GM12878 (cell line): Measurements from ENCODE around the gene ZNF552. TPM values are rescaled to one million over a fixed set of nuclear protein-coding genes. Genes with fewer than 3 reads are reported as not detected.

Experiments
- ATAC-seq: fragments of 200-7000 bp; cut with Tn5 transposase; 3 replicates; pipeline ENCODE4 v1.9.1; 2020; ENCODE audit warnings: mild to moderate bottlenecking, moderate library complexity
- BruUV-seq: library from RNA; stranded (reverse); fragments of 400-500 nt; replicated peaks from 2 replicates; lab custom pipeline; 2021; lab: Mats Ljungman, UMichigan
- CTCF ChIA-PET: fragments of 300-600 bp; sonication (Branson Sonifier 250); formaldehyde crosslinking; extraction: SDS; loops from one replicate; lab custom pipeline; 2021; ENCODE audit warnings: inconsistent platforms; lab: Yijun Ruan, JAX
- POLR2A ChIA-PET: fragments of 350-600 bp; formaldehyde crosslinking; extraction: SDS; loops from one replicate; lab custom pipeline; 2021; ENCODE audit warnings: inconsistent platforms; lab: Charles Lee
- RAD21 ChIA-PET: fragments of 300-600 bp; sonication (Branson Sonifier 250); formaldehyde crosslinking; loops from one replicate; lab custom pipeline; 2023; ENCODE audit warnings: antibody characterized with exemption; ENCODE audit not compliant: unreplicated experiment; lab: Charles Lee
- SMC1A ChIA-PET: fragments of 300-600 bp; sonication (Branson Sonifier 250); formaldehyde crosslinking; loops from one replicate; lab custom pipeline; 2023; ENCODE audit not compliant: unreplicated experiment, uncharacterized antibody; lab: Charles Lee
- DNase-seq: peaks from one replicate; pipeline ENCODE4 v3.0.0-alpha.2; 2011; ENCODE audit warnings: low read depth, low spot score
- FAIRE-seq: peaks from 3 replicates; lab custom pipeline; 2011; peaks lifted over from hg19 to GRCh38; lab: Jason Lieb, UNC
- H2AFZ ChIP-seq: 2 replicates; pipeline ENCODE4 v1.6.0; 2011; ENCODE audit warnings: low read depth, low read length, control low read depth; ENCODE audit not compliant: control insufficient read depth
- H3K27ac ChIP-seq: 2 replicates; pipeline ENCODE4 v1.5.1; 2011; ENCODE audit warnings: control low read depth; ENCODE audit not compliant: control insufficient read depth, insufficient read depth
- H3K27me3 ChIP-seq, 2 experiments: replicated peaks in 1 of 2; 2 replicates each; pipeline versions ENCODE4 v1.6.0 to v1.6.1; 2011; ENCODE audit warnings: low read length in 1 of 2; ENCODE audit not compliant: control insufficient read depth in 2 of 2, insufficient read depth in 2 of 2
- H3K36me3 ChIP-seq, 2 experiments: 2 replicates each; pipeline ENCODE4 v1.5.1; 2011; ENCODE audit warnings: low read length in 1 of 2; ENCODE audit not compliant: control insufficient read depth in 2 of 2, insufficient read depth in 2 of 2
- H3K4me1 ChIP-seq: 2 replicates; pipeline ENCODE4 v1.6.1; 2011; ENCODE audit warnings: mild to moderate bottlenecking, low read length, moderate library complexity, mixed read lengths; ENCODE audit not compliant: control insufficient read depth, insufficient read depth
- H3K4me2 ChIP-seq: 2 replicates; pipeline ENCODE4 v1.6.0; 2011; ENCODE audit warnings: control low read depth; ENCODE audit not compliant: control insufficient read depth, insufficient read depth
- H3K4me3 ChIP-seq: fragments of 200-600 bp; sonication (generic); 2 replicates; pipeline ENCODE4 v1.5.1; 2016
- H3K79me2 ChIP-seq: 2 replicates; pipeline ENCODE4 v1.6.0; 2011; ENCODE audit warnings: low read length; ENCODE audit not compliant: control insufficient read depth, insufficient read depth
- H3K9ac ChIP-seq: 2 replicates; pipeline ENCODE4 v1.8.0; 2011; ENCODE audit warnings: low read length, control low read depth, mixed read lengths; ENCODE audit not compliant: control insufficient read depth, insufficient read depth
- H3K9me3 ChIP-seq: replicated peaks from 3 replicates; pipeline ENCODE4 v1.5.1; 2011; ENCODE audit warnings: mild to moderate bottlenecking, low read length; ENCODE audit not compliant: control insufficient read depth, insufficient read depth
- H4K20me1 ChIP-seq: 2 replicates; pipeline ENCODE4 v1.6.0; 2011; ENCODE audit not compliant: control insufficient read depth, insufficient read depth
- BRCA1 ChIP-seq: IDR thresholded peaks from 2 replicates; pipeline ENCODE4 v1.6.1; 2011; ENCODE audit warnings: low read depth, low read length, improper control_type of control experiment
- EED ChIP-seq: sonication (generic); IDR thresholded peaks from 2 replicates; pipeline ENCODE4 v1.6.1; 2016; ENCODE audit warnings: antibody characterized with exemption, low read depth
- FOXM1 ChIP-seq: IDR thresholded peaks from 2 replicates; pipeline ENCODE4 v1.6.1; 2012; ENCODE audit warnings: low read depth, mild to moderate bottlenecking, inconsistent platforms, low read length, moderate library complexity
- KLF5 ChIP-seq: fragments of 450-650 bp; IDR thresholded peaks from 2 replicates; pipeline ENCODE4 v1.6.1; 2014; ENCODE audit warnings: mild to moderate bottlenecking; ENCODE audit not compliant: partially characterized antibody
- POLR2A ChIP-seq: IDR thresholded peaks from 2 replicates; pipeline ENCODE4 v1.6.1; 2011; ENCODE audit warnings: low read depth, mild to moderate bottlenecking, low read length
- POLR2AphosphoS5 ChIP-seq: IDR thresholded peaks from 2 replicates; pipeline ENCODE4 v1.6.1; 2011; ENCODE audit warnings: mild to moderate bottlenecking, low read length, inconsistent platforms
- SREBF2 ChIP-seq: IDR thresholded peaks from 2 replicates; pipeline ENCODE4 v1.6.1; 2012; ENCODE audit warnings: mild to moderate bottlenecking, low read length
- STAT3 ChIP-seq: IDR thresholded peaks from 2 replicates; pipeline ENCODE4 v1.6.1; 2011; ENCODE audit warnings: low read depth, low read length, improper control_type of control experiment
- YBX1 ChIP-seq: fragments of 450-650 bp; IDR thresholded peaks from 2 replicates; pipeline ENCODE4 v1.6.1; 2016; ENCODE audit warnings: antibody characterized with exemption
- ZNF217 ChIP-seq: fragments of 450-650 bp; IDR thresholded peaks from 2 replicates; pipeline ENCODE4 v1.6.1; 2017; ENCODE audit warnings: antibody characterized with exemption, mild to moderate bottlenecking
- WGBS: methylation state at CpG from one replicate; pipeline ENCODE4 v1.1.6; 2016; ENCODE audit warnings: low lambda C conversion rate; ENCODE audit not compliant: insufficient replicate concordance, insufficient coverage; ENCODE audit errors: missing lambda C conversion rate; 5-methylcytosine and 5-hydroxymethylcytosine counted together
- in situ Hi-C: fragments of 300-500 bp; cut with MboI; formaldehyde crosslinking; loops from 9 replicates; pipeline ENCODE4 v1.14.3; 2018; ENCODE audit warnings: mixed read lengths
- intact Hi-C: fragments of 100-400 bp; cut with micrococcal nuclease; formaldehyde crosslinking; loops from one replicate; pipeline ENCODE4 v1.14.2; 2022; ENCODE audit not compliant: unreplicated experiment
- polyA plus RNA-seq, 11 experiments: library from polyadenylated mRNA; depleted of rRNA in 4 of 11; unstranded in 6 of 11; stranded (reverse) in 5 of 11; fragments of >200 nt; fragmentation: Nextera tagmentation in 4 of 11; fragmentation: Illumina TruSeq in 1 of 11; extraction: Ambion mirVana in 4 of 11; extraction: Trizol in 1 of 11; gene quantifications; 1 replicate in 1 of 11; 2 replicates in 10 of 11; pipeline versions ENCODE4 v1.2.1 to v1.2.3, GENCODE V29; 2011 to 2016; ENCODE audit warnings: inconsistent platforms in 2 of 11, missing spikeins in 2 of 11, low read depth in 1 of 11
- total RNA-seq, 4 experiments: library from RNA; depleted of rRNA in 3 of 4; stranded (reverse); fragments of >200 nt in 3 of 4; fragmentation: Illumina TruSeq in 1 of 4; extraction: Trizol in 1 of 4; gene quantifications; 2 replicates each; pipeline versions ENCODE4 v1.2.1 to v1.2.3, GENCODE V29; 2013 to 2021
- TF ChIP-seq, protein P1 (sequence below): IDR thresholded peaks from 2 replicates; pipeline ENCODE4 v1.6.1; 2011; ENCODE audit warnings: low read depth, low read length, improper control_type of control experiment, borderline replicate concordance
- TF ChIP-seq, protein P2 (sequence below): fragments of 450-650 bp; IDR thresholded peaks from 2 replicates; pipeline ENCODE4 v1.6.1; 2018; ENCODE audit warnings: borderline replicate concordance, mild to moderate bottlenecking; ENCODE audit not compliant: partially characterized antibody

ZNF552 gene
- total and polyA plus RNA-seq, 10 of the 15 experiments (the other 5 are each of a cell fraction or from before 2014, with no cell fraction given), result 3.6 to 13.3 (median 8.0) TPM

DNA sequence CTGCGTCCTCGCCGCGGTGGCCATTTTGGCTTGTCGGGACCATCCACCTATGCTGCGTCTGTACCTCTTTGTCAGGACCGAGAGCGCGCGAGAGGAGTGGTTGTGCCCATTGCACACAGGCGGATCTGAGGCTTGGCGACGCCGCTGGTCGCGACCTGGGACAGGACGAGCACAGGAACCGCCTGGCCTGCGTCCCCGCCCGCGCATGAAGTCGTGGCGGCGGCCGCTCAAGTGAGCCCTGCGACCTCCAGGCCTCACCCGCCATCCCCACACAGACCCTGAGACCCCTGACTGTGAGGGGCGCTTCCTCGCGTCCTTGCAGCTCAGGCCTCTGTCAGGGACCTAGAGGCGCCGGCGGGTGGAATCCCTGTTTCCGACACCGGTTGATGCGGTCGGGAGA is 28.4 kb downstream of the ZNF552 start:
- no peak for DNase-seq
- H3K4me2 ChIP-seq, result no peak overlapping the region
- TF ChIP-seq, protein P1, sequence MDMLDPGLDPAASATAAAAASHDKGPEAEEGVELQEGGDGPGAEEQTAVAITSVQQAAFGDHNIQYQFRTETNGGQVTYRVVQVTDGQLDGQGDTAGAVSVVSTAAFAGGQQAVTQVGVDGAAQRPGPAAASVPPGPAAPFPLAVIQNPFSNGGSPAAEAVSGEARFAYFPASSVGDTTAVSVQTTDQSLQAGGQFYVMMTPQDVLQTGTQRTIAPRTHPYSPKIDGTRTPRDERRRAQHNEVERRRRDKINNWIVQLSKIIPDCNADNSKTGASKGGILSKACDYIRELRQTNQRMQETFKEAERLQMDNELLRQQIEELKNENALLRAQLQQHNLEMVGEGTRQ, result no peak
- TF ChIP-seq POLR2A, result 0 out of 2 replicates have a peak, but pooled peaks have one; percentile 43
- TF ChIP-seq, all 136 proteins: peak for 1
- ChIA-PET CTCF (no interaction called here), RAD21 (no interaction called here), SMC1A (no interaction called here), POLR2A (no interaction called here)
- no peak overlapping the region for H3K27ac ChIP-seq
- H3K9ac ChIP-seq, result no peak overlapping the region
- intact Hi-C loops (no loop called here), in situ Hi-C loops (no loop called here)
- no peaks in the 10 kb centered on the region for H3K4me1 ChIP-seq
- H3K79me2 ChIP-seq, result no peaks in the 10 kb centered on the region; the same call in 1 of the 2 replicates
- H3K4me3 ChIP-seq, result no peak overlapping the region
- peaks cover 20% of the 10 kb centered on the region; the same call in 2 of the 3 replicates for H3K9me3 ChIP-seq
- no peak overlapping the region for H2AFZ ChIP-seq
- H3K27me3 ChIP-seq, result no peaks in the 10 kb centered on the region
- no peaks in the 10 kb centered on the region for H4K20me1 ChIP-seq
- FAIRE-seq (no peak), ATAC-seq (no peak)
- H3K36me3 ChIP-seq, result peaks cover 3 to 8% of the 10 kb centered on the region in 2 experiments; a peak in 3 of 4 replicates
- WGBS, result 98% methylated on average over 34 of the region's 38 CpGs
- no TSS peak for BruUV-seq

DNA sequence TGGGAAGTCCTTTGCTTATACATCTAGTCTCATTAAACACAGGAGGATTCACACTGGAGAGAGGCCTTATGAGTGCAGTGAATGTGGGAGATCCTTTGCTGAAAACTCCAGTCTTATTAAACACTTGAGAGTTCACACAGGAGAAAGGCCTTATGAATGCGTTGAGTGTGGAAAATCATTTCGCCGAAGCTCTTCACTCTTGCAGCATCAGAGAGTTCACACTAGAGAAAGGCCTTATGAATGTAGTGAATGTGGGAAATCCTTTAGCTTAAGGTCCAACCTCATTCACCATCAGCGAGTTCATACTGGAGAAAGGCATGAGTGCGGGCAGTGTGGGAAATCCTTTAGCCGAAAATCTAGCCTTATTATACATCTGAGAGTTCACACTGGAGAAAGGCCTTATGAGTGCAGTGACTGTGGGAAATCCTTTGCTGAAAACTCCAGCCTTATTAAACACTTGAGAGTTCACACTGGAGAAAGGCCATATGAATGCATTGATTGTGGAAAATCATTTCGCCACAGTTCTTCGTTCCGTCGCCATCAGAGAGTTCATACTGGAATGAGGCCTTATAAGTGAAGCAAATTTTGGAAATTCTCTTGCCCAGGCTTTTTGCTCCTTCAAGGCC is 35.4 kb downstream of the ZNF552 start:
- Histone ChIP-seq H2AFZ (no peak overlapping the region), H3K27me3 (no peaks in the 10 kb centered on the region), H3K27ac (no peak overlapping the region), H3K4me3 (no peak overlapping the region), H3K4me1 (peaks cover 6% of the 10 kb centered on the region), H3K4me2 (no peak overlapping the region), H3K9ac (no peak overlapping the region), H3K36me3 (peaks cover 21 to 26% of the 10 kb centered on the region in 2 experiments), H4K20me1 (no peaks in the 10 kb centered on the region), H3K9me3 (peaks cover 58% of the 10 kb centered on the region), H3K79me2 (peaks cover 21% of the 10 kb centered on the region)
- ATAC-seq (no peak), FAIRE-seq (no peak), DNase-seq (no peak)
- in situ Hi-C loops, result no loop called here
- intact Hi-C loops, result no loop called here
- ChIA-PET POLR2A (no interaction called here), SMC1A (no interaction called here), CTCF (no interaction called here), RAD21 (no interaction called here)
- BruUV-seq, result TSS peak; percentile 30
- TF ChIP-seq, protein P2, sequence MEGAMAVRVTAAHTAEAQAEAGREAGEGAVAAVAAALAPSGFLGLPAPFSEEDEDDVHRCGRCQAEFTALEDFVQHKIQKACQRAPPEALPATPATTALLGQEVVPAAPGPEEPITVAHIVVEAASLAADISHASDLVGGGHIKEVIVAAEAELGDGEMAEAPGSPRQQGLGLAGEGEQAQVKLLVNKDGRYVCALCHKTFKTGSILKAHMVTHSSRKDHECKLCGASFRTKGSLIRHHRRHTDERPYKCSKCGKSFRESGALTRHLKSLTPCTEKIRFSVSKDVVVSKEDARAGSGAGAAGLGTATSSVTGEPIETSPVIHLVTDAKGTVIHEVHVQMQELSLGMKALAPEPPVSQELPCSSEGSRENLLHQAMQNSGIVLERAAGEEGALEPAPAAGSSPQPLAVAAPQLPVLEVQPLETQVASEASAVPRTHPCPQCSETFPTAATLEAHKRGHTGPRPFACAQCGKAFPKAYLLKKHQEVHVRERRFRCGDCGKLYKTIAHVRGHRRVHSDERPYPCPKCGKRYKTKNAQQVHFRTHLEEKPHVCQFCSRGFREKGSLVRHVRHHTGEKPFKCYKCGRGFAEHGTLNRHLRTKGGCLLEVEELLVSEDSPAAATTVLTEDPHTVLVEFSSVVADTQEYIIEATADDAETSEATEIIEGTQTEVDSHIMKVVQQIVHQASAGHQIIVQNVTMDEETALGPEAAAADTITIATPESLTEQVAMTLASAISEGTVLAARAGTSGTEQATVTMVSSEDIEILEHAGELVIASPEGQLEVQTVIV, result no peak
- TF ChIP-seq STAT3 (no peak), EED (no peak), FOXM1 (no peak), YBX1 (no peak), BRCA1 (no peak), SREBF2 (no peak), POLR2AphosphoS5 (0 out of 2 replicates have a peak, but pooled peaks have one; percentile 47), ZNF217 (no peak), KLF5 (peak; percentile 56)
- 97% methylated on average over 10 of the region's 10 CpGs for WGBS
